Stimulated activated CD8-positive, alpha-beta memory T cell treated with anti-CD3 and anti-CD28 coated beads, Interleukin-2, amount 100 ng/mL, for 48 hours (primary cell): ENCODE measurements around the gene SLC13A4.

Experiments
- DNase-seq, 2 donors: peaks; one replicate each; pipeline ENCODE4 v3.0.0-alpha.2; 2020; ENCODE audit warnings: low read depth in 2 of 2

Gene SLC13A4

DNA sequence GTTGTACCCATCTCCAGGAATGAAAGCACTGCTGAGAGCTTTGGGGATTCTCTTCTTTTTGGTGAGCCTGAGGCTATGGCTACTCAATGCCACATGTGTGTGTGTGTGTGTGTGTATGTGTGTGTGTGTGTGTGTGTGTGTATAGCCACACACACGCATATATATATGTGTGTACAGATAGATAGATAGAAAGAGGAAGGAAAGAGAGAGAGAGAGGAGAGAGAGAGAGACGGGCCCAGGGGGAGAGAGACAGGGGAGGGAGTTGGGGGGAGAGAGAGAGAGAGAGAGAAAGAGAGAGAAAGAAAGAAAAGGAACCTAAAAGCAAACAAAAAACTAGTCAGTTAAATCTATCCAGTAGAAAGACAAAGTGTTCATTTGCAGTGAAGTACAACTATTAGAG lies 8.3 kb downstream of the SLC13A4 start:
- DNase-seq: no peak

DNA sequence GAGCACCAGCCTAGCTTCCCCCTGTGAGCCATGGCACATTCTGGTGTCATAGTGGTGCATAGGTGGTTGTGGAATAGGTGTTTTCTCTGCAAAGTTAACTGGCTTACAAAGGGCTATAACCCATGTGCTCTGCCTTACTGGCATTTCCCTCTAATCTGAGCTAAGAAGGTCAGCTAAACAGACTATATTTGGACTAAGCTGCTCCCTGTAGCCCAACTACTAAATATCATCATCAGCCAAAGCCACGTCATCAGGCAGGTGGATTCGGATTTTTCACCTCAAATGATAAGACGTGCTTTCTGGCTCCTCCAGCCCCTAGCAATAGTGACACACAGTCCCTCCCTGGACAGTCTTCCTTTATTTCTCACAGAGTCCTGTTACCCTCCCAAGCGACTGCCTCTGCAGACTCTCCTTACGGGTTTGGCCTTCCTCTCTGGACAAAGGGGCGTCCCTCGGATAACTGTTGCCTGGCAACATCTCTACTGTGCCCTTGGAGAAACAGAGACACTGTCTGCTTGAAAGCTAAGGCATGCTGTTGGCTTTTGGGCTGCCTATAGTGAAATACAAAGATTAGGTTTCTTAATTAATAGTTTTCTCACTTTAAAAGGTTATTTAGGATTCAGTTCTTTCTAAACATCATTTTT lies 9.1 kb downstream of the SLC13A4 start:
- no peak for DNase-seq

DNA sequence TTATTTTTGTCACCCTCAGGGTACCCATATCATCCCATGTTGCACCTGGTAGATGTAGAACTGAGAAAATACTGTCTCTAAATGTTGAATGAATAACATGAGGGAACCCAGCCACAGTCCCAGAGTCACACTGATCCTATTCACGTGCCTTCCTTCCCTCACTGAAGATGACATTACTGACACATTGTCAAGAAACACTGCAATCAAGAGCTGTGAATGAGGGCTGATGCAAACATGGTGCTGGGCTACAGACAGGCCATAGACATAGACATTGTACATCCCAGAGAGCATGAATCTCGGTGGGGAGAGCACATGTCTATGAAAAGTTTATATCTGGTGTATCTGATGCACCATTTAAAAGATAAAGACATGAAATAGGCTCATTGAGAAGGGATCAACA lies 9.8 kb downstream of the SLC13A4 start:
- no peak for DNase-seq

DNA sequence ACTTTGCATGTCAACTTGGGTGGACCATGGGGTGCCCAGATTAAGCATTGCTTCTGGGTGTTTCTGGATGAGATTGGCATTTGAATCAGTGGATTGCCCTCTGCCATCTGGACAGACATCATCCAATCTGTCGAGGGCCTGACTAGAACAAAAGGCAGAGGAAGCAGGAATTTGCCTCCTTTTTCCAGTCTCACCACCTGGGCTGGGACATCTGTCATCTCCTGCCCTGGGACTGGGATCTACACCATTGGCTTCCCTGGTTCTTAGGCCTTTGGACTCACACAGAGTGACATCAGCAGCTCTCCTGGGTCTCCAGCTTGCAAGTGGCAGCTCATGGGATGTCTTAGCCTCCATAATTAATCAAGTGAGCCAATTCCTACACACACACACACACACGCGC lies 10.3 kb downstream of the SLC13A4 start:
- DNase-seq: no peak

DNA sequence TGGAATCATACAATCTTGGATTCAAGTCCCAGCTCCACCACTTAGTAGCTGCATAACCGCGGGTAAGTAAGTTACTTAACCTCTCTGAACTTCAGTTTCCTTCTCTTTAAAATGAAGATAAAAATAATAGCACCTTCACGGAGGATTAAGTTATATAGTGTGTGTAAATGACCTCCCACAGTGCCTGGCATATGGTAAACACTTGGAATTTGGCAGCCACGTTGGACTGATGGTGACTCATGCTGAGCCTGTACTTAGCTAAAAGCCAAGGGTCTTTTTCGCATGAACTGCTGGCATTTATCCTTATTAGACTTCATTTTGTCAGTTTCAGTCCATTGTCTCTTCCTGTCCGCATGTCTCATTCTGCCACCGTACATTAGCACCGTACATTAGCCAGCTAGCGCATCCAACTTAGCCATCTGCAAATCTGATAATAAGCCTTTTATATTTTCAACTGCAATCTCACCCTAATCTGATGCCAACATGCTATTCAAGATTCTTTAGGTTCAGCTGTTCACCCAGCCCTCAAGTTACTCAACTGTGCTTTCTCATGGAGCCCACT lies 11.2 kb downstream of the SLC13A4 start:
- DNase-seq: no peak

DNA sequence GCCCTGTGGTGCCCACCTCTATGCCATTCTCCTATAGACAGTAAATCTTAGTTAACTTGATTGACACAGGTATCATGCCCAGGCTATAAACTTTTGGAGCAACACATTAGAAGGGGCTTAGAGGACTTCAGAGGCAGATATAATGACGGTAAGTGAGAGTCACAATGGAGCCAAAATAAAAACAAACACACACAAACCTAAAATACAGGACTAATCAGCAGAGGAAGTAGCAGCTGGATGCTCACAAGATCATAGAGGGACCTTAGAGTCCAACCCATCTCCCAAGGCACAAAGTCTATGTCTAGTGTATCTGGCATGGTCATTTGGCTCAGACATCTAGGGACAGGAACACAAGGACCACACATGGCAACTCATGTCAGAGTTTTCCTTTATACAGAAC lies 12.3 kb downstream of the SLC13A4 start:
- DNase-seq: no peak

DNA sequence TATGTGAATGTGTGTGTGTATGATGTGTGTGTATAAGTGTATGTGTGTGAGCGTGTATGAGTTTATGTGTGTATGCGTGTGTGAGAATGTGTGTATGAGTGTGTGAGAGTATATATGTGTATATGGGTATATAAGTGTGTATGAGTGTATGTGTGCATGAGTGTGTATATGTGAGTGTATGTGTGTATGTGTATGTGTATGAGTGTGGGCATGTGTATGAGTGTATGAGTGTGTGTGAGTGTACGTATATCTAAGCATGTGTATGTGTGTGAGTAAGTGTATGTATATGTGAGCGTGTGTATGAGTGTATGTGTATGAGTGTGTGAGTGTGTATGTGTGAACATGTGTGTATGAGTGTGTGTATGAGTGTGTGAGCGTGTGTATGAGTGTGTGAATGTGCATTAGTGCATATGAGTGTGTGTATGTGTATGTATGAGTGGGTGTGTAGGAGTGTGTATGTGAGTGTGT lies 12.9 kb downstream of the SLC13A4 start:
- DNase-seq: no peak

DNA sequence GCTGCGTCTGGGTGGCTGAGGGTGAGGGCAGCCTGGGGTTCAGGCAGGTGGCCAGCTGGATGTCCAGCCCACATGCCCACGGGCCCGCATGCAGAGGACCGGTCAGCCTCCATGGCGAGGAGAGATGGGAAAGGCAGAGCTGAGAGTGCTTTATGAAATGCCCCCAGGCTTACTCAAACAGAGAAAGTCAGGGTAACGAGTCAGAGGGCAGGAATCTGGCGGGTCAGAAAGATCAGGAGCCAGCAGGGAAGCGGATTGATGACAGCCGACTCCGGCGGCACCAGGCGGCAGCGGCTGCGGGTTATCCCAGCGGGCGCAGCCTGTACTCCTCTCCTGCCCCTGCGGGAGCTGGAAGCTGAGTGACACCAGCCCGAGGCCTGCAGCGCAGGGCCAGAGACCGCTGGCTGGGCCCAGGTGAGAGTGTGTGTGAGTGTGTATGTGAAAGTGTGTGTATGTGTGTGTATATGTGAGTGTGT lies 13.4 kb downstream of the SLC13A4 start:
- DNase-seq: no peak

DNA sequence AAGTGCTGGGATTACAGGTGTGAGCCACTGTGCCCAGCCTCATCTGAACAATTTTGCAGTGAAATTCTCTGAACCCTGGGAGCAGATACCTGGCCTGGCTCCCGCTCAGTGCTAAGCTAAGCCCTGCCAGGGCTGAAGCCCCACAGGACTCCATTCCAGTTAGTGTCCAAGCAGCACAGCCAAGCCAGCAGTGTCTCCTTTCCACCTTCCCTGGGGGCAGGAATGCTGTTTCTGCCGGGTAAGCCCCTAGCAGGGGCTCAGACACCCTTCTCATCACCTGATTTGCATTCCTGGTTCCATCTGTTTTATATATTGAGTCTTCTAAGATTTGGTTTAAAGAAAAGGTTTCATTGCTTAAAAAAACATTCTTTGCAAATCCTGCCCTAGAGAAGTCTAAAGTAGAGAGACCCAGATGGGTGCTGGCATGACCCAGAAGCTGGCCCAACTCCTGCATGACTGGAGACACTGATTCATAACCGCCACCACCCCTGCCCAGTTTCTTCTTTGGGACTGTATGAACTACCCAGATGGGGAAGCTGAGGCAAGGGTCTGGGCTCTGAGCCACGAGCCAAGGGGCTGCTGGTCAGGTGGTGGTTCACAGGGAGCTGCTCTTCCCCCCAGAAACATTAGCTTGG lies 14.0 kb downstream of the SLC13A4 start:
- DNase-seq: no peak

DNA sequence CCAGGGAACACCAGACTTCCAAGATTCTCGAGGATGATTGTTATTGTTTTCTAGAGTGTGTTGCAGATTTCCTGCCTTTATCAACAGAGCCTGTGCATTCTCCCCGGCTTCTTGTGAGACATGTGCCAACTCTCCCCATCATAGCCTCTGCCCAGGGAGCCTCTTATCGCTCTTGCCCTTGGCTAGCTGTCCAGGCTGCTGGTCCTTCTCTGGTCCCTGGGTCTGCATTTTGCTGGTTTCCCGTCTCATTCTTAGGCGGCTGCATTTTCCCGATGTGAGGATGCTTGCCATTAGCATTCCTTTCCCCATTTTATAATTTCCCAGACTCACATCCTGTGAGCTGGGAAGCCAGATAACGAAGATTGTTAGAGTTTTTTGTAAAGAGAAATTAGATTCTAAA lies 15.2 kb downstream of the SLC13A4 start:
- DNase-seq: no peak

DNA sequence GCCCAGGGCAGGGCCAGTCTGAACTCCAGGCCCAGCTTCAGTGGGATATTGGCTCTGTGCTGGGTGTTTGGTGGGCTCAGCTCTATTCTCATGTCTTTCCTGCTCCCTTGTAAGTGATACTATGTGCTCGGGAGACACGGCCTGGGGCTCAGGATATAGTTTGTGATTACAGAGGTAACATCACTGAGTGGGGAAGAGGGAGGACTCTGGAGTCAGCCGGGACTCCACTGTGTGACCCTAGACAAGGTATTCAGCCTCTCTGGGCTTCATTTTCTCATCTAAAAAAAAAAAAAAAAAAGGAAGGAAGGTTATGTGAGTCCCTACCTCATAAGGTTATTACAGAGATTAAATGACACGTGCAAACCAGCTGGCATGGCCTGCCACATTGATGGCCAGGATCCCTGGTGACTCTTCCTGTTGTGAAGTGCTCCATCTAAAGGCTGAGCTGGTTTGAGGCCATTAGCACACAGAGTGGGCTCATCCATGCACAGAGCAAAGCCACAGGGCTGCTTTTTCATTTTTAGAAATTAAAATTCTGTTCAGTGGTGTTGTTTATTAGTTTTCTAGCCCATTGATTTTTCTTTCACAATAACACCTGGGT lies 15.7 kb downstream of the SLC13A4 start:
- no peak for DNase-seq

DNA sequence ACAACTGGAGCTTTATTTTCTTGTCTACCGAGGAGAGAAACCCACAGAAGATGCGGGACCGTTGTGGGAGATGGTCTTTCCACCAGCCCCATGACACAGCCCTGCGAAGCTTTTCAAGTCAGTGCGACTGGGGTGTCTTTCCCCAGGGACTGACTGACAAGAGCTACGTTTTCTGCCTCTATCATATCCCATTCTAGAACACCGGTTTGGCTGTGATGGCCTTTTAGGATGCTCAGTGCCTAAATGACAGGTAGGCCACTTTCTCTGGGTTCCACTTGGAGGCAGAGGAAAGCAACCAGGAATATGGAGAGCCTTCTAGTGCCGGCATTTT lies 16.9 kb downstream of the SLC13A4 start:
- DNase-seq: no peak

DNA sequence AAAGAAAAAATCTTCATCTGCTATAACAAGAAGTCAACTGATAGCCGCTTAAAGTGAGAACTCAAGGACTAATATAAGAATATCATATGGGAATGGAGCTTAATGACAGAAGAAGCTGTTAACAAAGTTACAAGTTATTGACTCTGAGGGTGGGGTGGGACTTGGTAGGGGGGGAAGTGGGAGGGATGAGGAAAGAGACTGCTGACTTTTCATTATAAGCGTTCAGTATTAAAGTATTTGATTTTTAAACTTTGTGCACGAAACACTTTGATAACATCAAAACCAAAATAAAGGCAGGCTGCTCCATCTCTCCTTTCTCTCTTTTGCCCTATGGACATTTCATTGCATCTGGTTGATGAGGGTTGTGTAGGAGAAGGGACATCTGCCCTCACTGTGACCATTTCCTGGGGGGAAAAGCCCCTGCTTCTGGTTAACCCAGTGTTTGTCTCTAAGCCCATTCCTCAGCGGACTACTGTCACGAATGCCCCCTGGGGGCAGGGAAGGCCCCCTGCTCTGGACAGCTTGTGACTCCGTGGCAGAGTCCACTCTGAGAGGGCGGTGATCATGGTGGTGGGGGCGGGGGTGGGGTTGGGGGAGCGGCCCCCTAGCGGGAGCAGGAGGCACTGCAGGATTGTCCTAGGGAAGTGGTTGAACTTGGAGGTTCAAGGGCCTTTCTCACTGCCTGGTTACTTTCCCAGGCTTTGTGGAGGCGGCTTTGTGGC lies 17.4 kb downstream of the SLC13A4 start:
- no peak for DNase-seq

DNA sequence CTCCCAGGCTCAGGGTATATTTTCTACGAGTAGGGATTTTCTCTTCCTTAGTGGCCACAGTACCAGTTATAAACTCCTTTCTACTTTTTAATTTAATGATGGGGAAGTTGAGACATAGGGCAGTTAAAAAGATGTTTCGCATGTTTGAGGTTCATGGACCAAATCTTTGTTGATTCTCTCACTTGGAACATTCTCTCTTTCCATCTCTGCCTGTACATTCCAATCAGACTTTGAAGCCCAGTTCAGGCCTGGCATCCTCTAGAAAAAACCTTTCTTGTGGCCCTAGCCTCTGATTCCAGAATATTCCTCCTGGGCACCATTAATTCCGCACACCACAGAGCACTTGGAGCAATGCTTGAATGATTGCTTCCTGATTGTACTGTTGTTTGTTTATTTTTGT lies 18.5 kb downstream of the SLC13A4 start:
- no peak for DNase-seq

DNA sequence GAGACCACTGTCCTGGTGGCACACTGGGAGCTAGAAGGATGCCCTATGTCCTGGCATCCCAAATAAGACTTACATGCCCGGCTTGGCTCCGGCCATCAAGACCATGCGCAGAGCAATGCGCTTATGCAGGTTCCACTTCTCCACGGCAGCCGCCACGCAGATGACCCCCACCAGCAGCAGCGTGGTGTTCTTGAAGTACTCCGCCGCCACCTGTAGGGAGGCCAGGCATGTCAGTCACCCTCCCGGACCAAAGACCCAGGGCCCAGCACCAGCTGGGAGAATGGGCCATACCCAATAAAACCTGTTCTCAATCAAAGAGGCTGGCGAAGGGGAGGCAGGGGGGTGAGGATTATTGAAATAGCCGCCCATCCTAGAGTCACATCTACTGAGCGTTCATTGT lies 19.9 kb downstream of the SLC13A4 start:
- no peak for DNase-seq

DNA sequence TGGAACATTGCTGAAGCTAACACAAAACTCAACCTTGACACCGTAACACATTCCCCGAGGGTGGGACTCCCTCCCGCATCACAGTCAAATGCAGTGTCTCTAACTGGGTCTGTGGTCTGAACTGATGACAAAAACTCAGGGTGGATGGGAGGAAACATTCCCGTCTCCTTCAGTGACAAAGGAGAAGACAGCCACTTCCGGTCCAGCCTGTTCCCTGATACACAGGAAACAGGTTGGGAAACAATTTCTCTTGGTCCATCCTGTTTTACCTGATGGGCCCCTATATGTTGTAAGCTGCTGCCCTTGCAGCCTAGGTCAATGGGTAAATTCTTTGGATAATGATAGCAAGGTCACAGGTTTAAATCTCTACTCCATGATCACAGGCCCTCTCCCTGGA lies 20.4 kb downstream of the SLC13A4 start:
- DNase-seq: no peak

DNA sequence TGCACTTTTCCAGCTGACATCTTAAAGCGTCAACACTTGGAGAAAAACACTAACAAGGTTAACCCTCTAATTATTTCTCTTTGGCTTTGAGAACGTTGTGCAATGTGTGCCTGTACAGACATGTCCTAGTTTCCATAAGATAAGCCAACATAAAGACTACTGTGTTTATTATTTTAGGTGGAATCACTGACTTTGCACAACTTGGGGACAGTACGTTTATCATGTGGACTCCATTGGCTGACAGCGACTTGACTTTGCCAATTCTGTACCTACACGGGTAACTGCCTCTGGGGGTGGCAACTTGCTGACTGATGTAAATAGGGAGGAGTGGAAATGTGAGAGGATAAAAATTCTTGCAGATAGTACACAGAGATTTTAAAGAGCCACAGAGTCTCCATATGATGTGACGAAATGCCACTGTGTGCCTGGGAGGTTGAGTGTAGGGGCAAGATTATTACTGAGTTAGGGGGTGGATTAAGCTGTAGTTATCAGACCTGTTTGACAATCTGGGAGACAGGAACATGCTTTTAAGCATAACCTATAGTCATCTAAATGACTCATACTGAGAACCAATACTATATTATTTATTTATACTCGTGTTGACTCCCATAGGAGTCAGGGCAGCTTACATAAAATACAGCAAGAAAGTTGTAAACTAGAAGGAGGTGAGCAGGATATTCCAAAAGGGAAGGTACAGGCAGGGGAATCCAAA lies 21.0 kb downstream of the SLC13A4 start:
- no peak for DNase-seq

DNA sequence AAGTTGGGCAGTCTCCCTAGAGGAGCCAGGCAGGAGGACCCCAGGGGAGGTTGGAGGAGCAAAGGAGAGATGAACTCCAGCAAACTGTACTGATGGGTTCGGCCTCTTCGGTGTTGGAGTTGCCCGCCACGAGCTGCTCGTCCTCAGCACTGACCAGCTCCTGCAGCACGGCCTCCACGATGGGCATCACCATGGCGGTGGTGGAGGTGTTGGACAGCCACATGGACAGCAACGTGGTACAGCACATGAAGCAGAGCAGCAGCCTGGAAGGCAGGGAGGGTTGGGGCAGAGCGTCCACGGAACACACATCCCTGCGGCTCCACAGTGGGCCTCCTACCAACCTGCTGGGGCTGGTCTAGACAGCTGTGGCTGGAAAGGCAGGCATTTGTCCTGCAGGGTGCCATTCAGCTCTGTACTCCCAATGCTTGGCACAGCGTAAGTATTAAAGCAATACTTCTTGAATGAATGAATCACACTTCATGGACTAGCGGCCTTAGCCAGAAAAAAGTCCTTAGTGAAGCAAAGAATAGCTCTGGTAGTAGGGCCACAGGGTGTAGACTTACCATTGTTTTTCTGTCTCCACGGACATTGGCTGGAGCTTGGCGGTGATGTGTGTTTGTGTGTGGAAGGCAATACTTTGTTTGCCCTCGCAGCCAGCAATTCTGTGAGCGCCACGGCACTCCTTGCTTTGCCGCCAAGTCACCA lies 21.8 kb downstream of the SLC13A4 start:
- DNase-seq: no peak

DNA sequence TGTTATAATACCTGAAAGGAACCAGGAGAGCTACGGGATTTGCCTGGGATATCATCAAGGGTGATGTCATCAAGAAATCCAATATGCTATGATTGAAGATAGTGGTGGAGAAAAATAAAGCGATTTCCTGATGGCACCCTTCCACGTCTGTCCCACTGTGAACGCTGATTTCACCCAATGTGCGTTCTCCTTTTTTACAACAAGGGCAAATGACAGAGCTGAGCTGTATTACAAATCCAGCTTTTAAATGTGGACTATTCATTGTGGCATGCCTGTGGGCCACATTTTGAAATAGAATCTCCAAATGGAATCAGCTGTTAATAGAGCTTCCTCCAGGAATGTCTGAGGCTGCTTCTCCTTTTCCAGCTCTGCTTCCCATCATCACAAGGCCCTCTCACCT lies 23.3 kb downstream of the SLC13A4 start:
- DNase-seq: no peak

DNA sequence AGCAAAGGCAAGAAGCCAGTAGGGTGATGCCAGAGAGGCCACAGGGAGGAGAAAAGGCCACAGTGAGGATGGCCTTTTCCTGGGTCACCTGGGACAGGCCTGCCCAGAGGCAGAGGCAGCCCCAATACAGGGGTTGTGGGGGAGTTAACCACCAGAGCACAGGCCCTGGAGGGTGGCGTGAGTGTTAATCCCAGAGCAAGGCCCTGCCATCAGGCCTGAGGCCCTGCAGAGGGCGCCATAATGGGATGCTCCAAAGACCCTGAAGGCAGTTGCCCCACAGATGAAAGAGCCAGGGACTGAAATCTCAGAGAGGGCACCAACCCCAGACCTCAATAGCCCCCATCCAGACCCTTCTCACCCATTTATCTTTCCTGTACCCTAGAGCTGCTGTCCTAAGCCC lies 23.9 kb downstream of the SLC13A4 start:
- no peak for DNase-seq
